ENCODE data around the gene LACTBL1.

Gene LACTBL1

DNA sequence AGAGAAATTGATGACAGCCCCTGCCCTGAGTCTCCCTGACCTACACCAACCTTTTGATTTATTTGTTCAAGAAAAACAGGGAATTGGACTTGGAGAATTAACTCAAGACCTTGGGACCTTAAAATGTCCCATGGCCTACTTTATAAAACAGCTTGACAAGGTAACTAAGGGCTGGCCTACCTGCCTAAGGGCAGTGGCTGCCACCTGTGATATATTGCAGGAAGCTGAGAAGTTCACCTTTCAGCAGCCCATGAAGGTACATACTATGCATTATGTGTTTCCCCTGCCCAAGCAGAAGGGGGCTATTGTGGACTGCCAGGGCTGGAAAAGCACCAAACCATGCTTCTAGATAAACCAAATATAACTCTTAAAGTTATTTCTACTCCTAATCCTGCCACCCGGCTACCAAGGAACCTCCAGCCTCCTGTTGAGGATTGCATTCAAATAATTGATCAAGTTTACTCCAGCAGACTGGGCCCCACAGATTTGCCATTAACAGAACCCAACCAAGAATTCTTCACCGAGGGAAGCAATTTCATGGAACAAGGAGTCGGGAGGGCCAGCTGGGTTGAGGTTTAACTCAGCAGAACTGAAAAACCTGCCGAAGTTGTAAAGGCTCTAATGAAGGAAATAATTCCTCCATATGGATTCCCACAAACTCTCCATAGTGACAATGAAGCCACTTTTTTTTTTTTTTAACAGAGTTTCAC, 28.2 kb downstream of the LACTBL1 start:
- DNase-seq (ENCODE audit: low read depth in 2 of 2), result no peak

DNA sequence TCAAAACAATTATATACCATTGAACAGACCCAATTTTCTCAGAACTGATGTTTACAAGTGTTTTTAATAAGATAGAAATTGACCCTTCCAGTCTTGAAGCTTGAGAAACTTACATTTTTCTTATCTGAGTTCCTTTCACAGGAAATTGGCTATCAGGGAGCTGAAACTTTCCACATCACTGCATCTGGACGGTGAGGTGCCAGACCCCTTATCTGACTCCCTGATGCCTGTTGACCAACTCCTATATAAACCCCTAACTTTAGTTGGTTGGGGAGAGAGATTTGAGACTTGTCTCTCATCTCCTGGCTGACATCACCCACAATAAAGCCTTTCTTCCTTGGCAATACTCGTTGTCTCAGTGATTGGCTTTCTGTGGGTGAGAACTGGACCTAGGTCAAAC, 31.4 kb downstream of the LACTBL1 start:
- no peak for DNase-seq (ENCODE audit: low read depth in 2 of 2)

DNA sequence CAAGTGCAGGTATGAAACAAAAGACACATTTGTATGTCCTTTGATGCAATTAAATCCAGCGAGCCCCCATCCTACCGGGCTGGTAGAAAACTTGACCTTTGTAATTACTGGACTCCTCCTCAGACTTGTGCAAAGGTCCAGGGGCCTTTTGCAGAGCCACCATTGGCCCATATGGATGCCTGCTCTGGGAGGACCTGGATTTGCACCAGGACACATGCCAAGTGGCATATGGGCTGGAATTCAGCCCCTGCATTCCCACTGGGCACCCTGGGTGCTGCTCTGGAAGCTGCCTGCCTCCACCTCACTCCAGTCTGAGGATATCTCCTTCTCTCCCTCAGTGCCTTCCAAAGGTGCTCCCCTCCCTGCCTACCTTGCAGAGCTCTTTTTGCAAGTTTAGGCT, 36.0 kb downstream of the LACTBL1 start:
- no peak for DNase-seq (ENCODE audit: low read depth in 2 of 2)

DNA sequence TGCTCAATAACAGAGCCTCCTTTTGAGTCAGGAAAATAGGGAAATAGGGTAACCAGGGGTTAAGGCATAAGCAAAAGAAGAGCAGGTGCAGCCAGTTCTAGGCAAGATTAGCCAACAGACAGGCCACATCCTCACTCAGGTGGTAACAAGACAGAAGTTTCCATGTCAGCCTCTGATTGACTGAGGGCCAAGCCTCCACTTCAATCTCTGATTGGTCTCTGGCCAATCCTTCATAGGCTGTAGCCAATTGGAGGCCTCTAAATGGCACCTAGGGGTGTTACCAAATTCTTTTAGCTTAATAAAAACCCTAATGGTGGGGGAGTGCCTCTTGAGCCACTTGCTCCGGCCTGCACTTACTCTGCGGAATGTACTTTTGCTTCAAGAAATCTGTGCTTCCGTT, 37.2 kb downstream of the LACTBL1 start:
- DNase-seq (ENCODE audit: low read depth in 2 of 2), result no peak

DNA sequence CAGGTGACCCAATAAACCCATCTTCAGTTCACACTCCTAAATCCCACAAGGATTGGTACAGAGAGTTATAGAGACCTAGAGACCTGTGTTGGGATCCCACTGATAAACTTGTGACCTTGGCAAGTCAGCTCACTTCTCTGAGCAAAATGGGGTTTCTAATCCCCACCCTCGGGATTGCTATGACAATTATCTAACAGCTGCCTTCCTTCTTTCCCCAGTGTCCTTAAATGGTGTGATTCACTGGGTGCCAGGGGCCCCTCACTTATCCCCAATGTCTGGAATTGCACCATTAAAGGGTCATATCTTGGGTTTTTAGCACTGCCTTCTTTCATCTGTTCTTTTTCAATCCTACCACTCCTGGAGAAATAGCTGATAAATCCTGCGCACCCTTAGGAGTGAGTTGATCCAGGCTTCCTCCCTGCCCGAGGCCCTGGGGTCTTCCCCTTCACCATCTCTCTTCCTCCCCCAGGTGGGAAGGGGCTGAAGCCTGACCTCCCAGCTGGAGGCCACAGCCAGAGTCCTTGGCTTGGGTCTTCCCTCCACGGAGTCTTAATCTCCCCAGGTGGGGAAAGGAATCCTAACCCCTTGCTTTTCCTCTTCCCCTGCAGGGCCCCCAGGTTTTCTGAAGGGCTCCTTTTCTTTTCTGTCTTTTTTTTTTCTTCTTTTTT, 39.7 kb downstream of the LACTBL1 start:
- DNase-seq (ENCODE audit: low read depth in 2 of 2), result no peak

DNA sequence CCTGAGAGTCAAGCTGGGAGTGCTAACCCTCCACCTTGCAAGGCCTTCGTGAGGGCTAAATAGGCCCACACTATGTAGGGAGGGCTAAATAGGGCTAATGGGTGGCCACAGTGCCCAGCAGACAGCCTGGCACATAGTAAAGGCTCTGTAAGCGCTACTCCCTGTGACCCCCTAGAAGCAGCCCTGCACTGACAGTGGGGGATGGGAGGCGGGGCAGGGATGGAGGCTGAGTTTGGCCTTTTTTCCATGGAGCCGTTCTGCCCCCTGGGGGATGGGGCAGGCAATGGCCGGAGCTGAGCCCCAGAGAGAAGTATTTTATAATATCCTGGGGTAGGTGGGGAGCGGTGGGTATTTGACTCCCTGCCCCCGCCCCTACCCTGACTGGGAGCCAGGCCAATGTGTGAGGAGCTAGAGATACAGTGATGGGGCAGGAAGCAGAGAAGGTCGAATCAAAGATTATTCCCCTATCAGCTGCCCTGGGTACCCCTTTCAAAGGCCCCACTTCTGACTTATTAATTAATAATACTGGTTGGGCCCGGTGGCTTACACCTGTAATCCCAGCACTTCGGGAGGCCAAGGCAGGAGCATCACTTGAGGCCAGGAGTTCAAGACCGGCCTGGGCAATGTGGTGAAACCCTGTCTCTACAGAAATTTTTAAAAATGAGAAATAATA, 42.3 kb downstream of the LACTBL1 start:
- DNase-seq (ENCODE audit: low read depth in 2 of 2), result peak; percentile 1 to 19

DNA sequence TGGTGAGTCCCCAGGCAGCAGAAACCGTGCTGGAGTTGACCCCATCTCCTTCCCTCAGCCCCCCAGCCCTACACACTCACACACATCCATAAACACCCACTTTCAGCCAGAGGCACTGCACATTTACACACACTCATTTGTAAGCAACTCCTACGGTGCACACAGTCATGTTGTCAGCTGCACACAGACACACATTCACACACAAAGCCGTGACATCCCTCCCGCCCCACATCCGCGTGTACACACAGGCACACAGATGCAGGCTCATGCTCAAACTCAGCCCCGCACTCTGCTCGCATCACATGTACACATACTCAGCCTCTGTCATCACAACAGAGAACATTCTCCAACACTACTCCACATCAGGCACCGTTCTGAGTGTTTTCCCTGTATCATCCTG, 47.6 kb downstream of the LACTBL1 start:
- DNase-seq (ENCODE audit: low read depth in 2 of 2), result no peak

DNA sequence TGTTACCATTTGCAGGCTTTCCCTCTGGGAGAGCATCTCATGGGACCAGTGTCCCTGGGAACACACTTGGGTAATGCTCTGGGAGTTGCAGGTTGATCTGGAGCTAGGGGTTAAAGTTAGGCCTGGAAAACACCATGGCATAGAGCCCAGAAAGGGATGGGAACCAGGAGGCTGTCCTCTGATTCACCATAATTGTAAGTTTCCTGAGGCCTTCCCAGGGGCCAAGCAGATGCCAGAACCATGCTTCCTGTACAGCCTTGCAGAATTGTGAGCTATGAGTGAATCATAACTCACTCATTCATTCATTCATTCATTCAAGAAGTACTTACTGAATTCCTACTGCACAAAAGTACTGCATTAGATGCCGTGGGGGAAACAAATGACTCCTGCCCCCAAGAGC, 50.0 kb downstream of the LACTBL1 start:
- no peak for DNase-seq (ENCODE audit: low read depth in 2 of 2)

DNA sequence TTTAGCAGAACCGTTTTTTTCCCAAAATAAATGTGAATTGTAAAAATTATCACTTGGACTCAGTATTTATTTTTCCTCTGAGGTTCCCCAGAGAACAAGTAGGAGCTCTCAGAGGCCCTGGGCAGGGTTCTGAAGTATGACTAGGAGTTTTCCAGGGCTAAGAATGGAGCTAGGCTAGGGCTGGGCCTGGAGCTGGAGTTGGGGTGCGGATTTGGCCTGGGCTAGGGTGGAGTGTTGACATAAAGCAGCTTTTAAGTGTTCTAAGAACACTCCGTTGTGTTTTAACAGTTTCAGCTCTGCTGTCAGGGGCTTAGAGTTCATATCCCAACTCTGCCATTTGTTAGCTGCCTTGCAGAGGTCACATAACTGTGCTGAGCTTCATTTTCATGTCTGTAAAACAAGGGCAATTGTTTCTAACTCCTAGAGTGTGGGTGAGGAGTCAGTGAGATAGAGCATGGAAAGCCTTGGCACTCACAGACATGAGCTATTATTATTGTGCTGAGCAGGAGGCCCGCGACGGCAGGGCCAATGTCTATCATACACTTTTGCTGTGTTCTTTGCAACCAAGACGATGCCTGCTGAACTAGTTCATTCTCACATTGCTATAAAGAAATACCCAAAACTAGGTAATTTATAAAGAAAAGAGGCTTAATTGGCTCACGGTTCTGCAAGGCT, 51.1 kb downstream of the LACTBL1 start:
- no peak for DNase-seq (ENCODE audit: low read depth in 2 of 2)

DNA sequence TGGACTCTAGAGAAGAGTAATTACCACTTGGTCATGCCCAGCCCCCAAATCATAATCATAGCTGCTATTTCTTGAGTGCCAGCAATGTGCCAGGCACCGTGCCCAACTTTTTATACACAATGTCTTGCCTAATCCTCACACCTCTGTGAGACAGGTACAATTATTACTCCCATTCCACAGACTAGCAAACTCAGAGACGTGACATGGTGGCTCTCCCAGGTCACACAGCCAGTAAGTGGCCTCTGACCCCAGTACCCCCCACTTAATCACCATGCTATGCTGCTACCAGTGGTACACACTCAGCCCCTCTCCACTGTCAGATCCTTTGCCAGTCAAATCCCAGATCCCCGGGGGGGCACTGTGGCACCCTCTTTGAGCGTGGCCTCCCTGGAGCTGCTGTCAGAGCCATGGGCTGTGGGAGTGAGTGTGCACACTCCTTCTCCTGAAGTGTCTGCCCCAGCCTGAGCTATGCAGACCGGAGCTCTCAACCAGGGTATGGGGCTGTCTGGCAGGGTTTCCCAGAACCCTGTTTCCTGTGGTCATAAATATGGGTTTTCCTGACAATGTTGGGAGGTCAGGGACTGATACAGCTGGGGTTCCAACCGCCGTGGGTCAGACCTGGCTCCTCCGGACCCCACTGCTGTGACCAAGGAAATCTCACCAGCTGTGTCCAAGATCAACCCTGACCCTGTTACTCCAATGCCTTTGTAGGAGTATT, 51.8 kb downstream of the LACTBL1 start:
- DNase-seq (ENCODE audit: low read depth in 2 of 2), result no peak

DNA sequence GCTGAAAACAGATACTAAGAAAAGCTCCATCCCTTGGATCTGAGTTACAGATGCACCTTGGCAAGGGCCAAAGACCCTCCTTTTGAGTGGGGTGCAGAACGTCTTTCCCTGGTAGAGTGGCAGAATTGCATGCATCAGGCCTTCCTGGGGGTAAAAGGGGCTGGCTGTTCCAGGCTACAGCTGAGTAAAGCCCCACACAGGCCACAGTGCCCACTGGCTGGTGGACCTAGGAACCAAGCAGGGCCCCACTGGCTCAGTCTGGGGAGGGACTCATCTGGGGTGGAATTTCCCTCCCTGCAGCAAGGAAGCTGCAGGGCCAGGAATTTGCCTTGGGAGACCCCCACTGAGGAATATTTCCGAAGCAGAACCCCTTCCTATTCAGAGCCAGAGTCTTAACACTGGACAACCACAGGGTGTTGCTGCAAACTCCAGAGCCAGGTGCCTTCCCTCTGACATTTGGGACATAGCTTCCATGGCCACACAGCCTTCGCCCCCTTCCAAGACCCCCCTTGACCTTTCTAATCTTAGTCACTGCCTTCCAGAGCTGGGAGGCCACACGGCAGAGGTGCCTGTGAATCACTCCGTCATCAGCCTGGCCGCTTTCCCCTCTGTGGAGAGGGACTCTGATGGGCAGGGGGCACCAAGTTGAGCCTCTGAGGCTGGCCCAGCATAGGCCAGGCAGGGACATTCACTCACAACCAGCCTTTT, 52.5 kb downstream of the LACTBL1 start:
- no peak for DNase-seq (ENCODE audit: low read depth in 2 of 2)

DNA sequence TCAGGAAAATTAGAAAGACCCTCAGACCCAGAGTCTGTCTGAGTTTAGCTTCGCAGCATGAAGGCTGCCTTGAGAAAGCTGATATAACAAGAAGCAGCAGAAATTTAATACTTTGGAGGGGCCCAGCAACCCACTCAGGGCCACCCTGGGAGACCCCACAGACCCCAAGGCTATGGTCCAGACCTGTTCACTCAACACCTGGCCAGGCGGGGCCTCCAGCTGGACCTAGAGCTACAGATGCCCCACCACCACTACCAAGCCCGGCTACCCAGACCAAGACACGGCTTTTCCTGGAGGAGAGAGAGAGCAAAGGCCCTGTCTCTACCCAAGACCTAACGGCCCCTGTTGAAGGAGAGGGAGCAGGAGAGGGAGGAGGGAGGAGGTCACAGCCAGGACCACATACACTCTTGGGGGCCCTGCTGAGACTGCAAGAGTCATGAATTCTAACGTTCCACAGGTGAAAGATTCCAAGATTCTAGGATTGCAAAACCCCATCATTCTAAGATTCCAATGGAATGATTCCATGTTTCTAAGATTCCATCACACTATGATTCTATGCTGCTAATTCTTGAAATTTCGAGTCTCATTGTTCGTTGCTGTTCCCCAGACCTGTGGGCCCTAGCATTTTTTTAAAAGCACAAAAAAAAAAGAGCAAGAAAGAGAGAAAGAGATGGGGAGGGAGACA, 53.2 kb downstream of the LACTBL1 start:
- DNase-seq (ENCODE audit: low read depth in 2 of 2), result no peak

DNA sequence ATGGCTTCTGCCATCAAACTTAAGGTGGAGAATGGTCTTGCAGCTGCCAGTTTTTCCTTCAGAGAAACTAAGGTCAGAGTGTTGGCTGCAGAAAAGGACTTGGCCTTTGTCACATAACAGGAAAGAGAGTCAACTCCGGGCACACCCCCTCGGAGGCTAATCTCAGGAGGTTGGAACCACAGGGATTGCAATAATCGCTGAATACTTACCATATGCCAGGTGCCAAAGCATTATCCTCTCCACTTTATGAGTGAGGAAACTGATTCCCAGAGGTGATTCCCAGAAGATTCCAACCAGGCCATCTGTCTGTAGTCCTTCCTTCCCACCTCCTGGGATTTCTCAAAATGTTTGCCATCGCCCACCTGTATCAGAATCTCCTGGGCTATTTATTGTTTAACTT, 54.0 kb downstream of the LACTBL1 start:
- no peak for DNase-seq (ENCODE audit: low read depth in 2 of 2)

DNA sequence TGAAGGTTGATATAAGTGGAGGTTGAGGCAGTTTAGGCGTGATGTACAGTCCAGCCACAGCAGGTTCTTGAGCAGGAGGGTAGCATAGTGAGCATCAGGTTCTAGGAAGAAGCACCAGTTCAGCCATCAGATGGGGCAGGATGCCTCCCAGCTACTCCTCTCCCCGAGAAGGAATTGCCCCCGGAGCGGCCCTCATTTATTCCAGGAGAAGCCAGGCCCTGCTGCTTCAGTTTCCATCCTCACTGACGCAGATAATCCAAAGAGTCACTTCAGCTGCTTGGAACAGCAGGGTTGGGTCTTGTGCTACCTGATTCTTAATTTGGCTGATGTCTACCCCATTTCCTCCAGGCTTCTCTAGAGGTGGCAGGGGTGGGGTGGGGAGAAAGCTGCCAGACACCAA, 54.7 kb downstream of the LACTBL1 start:
- DNase-seq (ENCODE audit: low read depth in 2 of 2), result no peak

DNA sequence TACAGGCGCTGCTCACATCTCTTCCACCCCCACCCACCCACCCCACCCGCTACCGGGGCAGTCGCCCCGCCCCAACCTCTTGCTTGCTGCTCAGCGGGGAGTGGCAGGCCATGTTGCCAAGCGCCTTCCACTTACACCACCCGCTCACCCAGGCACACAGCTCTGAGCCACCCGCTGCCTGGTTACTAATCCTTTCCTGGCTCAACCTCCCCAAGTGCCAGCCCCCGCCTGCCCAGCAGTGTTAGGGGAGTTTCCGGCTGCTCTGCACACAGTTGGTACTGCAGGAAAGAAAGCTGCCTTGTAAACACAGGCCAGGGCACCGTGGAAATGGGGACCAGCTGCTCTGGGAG, 56.2 kb downstream of the LACTBL1 start:
- no peak for DNase-seq (ENCODE audit: low read depth in 2 of 2)

DNA sequence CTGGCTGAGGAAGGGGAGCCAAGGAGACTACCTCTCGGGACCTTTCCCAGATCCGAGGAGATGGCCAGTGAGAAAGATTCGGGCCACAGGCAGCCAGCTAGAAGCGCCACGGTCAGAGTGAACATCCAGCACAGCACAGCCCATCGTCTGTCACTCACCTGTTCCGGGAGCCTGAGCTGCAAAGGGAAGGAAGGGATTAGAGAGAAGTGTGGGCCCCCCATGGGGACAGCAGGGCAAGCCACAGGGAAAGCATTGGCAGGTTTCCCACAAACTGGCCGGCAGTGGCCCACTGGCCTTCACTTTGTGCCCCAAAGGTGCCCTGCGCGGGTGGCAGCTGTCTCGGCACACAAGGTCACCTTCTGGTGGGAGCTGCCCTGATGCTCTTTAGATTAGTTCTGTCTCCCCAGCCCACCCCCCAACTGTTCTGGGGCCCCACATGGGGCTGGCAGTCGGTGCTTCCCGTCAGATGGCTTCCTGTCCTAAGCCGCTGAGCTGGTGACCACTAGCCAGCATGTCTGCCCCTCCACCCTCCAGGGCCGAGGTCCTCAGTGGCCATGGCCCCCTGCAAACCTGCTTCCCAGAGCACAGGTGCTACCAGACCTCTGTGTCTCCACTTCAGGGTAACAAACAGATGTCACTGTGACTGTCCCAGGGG, 56.7 kb downstream of the LACTBL1 start:
- no peak for DNase-seq (ENCODE audit: low read depth in 2 of 2)

DNA sequence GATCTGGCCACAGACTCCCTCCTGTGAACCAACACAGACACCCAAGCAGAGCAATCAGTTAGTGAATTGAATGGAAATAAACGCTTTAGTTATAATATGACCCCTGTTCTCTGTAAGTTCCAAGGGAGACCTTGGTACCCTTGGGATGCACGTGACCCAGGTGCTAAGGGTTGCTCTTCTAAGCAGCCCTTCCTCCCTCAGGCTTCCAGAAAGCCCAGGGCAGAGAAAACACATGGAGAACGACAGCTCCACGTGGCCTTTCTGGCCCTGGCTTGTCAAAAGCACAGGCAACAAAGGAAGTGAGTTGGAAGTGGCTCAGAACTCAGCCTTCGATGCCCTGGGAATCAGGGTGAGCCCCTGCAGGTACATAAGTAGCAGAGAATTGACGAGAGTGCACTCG, 57.4 kb downstream of the LACTBL1 start:
- DNase-seq (ENCODE audit: low read depth in 2 of 2), result no peak

DNA sequence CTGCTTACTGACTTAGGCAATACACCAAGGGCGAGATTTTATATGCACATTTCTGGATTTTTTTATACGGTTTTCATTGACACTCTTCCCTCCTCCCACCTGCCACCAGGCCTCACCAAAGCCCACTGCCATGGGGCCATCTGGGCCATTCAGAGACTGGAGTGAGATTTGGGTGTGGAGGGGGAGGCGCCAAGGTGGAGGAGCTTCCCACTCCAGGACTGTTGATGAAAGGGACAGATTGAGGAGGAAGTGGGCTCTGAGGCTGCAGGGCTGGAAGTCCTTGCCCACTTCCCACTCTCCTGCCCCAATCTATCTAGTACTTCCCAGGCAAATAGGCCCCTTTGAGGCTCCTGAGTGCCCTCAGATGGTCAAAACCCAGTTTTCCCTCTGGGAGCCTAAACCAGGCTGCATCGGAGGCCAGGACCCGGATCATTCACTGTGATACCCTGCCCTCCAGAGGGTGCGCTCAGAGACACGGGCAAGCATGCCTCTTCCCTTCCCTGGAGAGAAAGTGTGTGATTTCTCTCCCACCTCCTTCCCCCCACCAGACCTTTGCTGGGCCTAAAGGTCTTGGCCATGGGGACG, 57.9 kb downstream of the LACTBL1 start:
- DNase-seq (ENCODE audit: low read depth in 2 of 2), result no peak

DNA sequence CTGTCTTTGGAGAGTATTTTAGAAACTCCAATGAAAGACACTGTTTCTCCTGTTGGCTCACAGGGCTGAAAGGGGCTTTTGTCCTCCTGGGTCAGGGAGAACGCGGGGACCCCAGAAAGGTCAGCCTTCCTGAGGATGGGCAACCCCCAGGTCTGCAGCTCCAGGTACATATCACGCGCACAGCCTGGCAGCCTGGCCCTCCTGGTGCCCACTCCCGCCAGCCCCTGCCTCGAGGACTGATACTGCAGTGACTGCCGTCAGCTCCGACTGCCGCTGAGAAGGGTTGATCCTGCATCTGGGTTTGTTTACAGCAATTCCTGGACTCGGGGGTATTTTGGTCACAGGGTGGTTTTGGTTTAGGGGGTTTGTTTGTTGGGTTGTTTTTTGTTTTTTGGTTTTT, 58.5 kb downstream of the LACTBL1 start:
- DNase-seq (ENCODE audit: low read depth in 2 of 2), result no peak

Measured in stimulated activated CD4-positive, alpha-beta T cell treated with anti-CD3 and anti-CD28 coated beads, Interleukin-12 subunit alpha, Interleukin-12 subunit beta, amount 100 ng/mL, for 24 hours (primary cell).